HG03060 (cell line): ENCODE results near the gene INAFM1.

Experiments used
- ATAC-seq: cut with Tn5 transposase; IDR thresholded peaks from one replicate; pipeline ENCODE4 v1.9.1; 2021; ENCODE audit warnings: low read depth, moderate number of reproducible peaks; ENCODE audit not compliant: unreplicated experiment

The INAFM1 gene

GRCh38 chr19:47309038-47309437 lies 34.4 kb downstream of the INAFM1 start:
- ATAC-seq: no peak

GRCh38 chr19:47309608-47310007 lies 34.9 kb downstream of the INAFM1 start, which contains the start of gene C5AR1:
TSS of gene C5AR1 (plus strand) at chr19:47309861. CDS start at chr19:47309896, 35 bp downstream.
- ATAC-seq: no peak

GRCh38 chr19:47310323-47310722 lies 35.6 kb downstream of the INAFM1 start:
- no peak for ATAC-seq

- ATAC-seq: no peak
Measured at GRCh38 chr19:47310819-47311218, 36.1 kb downstream of the INAFM1 start.

- no peak for ATAC-seq
Measured at GRCh38 chr19:47312366-47313006, 37.8 kb downstream of the INAFM1 start.

GRCh38 chr19:47313754-47314295 lies 39.1 kb downstream of the INAFM1 start:
- ATAC-seq: no peak

GRCh38 chr19:47315125-47315821 lies 40.6 kb downstream of the INAFM1 start:
- no peak for ATAC-seq

- ATAC-seq: no peak
Measured at GRCh38 chr19:47316513-47316912, 41.8 kb downstream of the INAFM1 start.

- ATAC-seq: no peak
Measured at GRCh38 chr19:47319923-47320871, 45.5 kb downstream of the INAFM1 start.

GRCh38 chr19:47321630-47322029 lies 46.9 kb downstream of the INAFM1 start:
- ATAC-seq: no peak

GRCh38 chr19:47322058-47322457 lies 47.4 kb downstream of the INAFM1 start:
- ATAC-seq: no peak

GRCh38 chr19:47323409-47323808 lies 48.7 kb downstream of the INAFM1 start:
- no peak for ATAC-seq

GRCh38 chr19:47323872-47324271 lies 49.2 kb downstream of the INAFM1 start:
- no peak for ATAC-seq

GRCh38 chr19:47324502-47324901 lies 49.8 kb downstream of the INAFM1 start:
- no peak for ATAC-seq
